Measurements from ENCODE around the gene COG2. TPM values are rescaled to one million over a fixed set of nuclear protein-coding genes. Genes with fewer than 3 reads are reported as not detected.

The COG2 gene
- total and polyA plus RNA-seq, 2 of the 13 experiments (the other 11 are each of a cell fraction or from before 2014, with no cell fraction given), result 16.8 to 36.3 TPM

DNA sequence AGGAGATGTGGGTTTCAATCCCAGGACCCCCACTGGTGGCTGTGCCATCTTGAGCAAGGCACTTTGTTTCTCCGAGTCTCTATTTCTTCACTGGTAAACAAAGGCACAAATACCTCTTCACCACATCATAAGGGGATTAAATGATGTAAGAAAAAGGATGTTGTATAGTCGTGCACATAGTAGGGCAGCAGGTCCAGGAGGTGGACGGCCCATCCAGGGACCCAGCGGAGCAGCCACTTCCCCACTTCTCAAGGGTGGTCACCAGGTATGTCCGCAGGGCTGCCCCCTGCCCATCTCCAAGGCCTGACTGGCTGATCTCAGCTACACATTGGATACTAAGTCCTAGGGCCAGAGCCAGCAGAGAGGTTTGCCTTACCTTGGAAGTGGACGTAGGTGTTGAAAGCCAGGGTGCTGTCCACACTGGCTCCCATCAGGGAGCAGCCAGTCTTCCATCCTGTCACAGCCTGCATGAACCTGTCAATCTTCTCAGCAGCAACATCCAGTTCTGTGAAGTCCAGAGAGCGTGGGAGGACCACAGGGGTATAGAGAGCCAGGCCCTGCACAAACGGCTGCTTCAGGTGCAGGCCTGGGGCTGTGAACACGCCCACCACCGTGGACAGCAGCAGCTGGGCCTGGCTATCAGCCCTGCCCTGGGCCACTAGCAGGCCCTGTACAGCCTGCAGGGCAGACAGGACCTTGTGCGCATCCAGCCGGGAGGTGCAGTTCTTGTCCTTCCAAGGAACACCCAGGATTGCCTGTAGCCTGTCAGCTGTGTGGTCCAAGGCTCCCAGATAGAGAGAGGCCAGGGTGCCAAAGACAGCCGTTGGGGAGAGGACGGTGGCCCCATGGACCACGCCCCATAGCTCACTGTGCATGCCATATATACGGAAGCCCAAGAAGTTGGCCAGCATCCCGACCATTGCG, 67.6 kb downstream of the COG2 start (continued):
- TF ChIP-seq ARID3A (IDR thresholded peaks at IDR 0.05; ENCODE audit: low read depth, low read length) (no peak), PPARG (CRISPR knock-in tag; conservative IDR thresholded peaks at IDR 0.05) (no peak), ZBTB21 (CRISPR knock-in tag; IDR thresholded peaks at IDR 0.05) (no peak), SUZ12 (IDR thresholded peaks at IDR 0.05; ENCODE audit: low read depth, low read length) (no peak), ZNF788 (CRISPR knock-in tag; IDR thresholded peaks at IDR 0.05; ENCODE audit: borderline replicate concordance) (peak; percentile 15; the same call in 1 of the 2 replicates), ZNF3 (CRISPR knock-in tag; IDR thresholded peaks at IDR 0.05) (no peak), ZNF850 (CRISPR knock-in tag; conservative IDR thresholded peaks at IDR 0.05) (no peak), GMEB1 (CRISPR knock-in tag; IDR thresholded peaks at IDR 0.05; ENCODE audit: borderline replicate concordance) (no peak), SALL2 (CRISPR knock-in tag; IDR thresholded peaks at IDR 0.05) (no peak), ZFY (CRISPR knock-in tag; IDR thresholded peaks at IDR 0.05) (peak; percentile 60), ZNF331 (CRISPR knock-in tag; IDR thresholded peaks at IDR 0.05) (no peak), HMG20A (CRISPR knock-in tag; IDR thresholded peaks at IDR 0.05; ENCODE audit: borderline replicate concordance) (no peak), RFX5 (IDR thresholded peaks at IDR 0.05; ENCODE audit: low read depth, low read length) (no peak), SNAPC2 (CRISPR knock-in tag; IDR thresholded peaks at IDR 0.05) (no peak), ZNF576 (CRISPR knock-in tag; IDR thresholded peaks at IDR 0.05) (no peak)
- TF ChIP-seq, protein P1, sequence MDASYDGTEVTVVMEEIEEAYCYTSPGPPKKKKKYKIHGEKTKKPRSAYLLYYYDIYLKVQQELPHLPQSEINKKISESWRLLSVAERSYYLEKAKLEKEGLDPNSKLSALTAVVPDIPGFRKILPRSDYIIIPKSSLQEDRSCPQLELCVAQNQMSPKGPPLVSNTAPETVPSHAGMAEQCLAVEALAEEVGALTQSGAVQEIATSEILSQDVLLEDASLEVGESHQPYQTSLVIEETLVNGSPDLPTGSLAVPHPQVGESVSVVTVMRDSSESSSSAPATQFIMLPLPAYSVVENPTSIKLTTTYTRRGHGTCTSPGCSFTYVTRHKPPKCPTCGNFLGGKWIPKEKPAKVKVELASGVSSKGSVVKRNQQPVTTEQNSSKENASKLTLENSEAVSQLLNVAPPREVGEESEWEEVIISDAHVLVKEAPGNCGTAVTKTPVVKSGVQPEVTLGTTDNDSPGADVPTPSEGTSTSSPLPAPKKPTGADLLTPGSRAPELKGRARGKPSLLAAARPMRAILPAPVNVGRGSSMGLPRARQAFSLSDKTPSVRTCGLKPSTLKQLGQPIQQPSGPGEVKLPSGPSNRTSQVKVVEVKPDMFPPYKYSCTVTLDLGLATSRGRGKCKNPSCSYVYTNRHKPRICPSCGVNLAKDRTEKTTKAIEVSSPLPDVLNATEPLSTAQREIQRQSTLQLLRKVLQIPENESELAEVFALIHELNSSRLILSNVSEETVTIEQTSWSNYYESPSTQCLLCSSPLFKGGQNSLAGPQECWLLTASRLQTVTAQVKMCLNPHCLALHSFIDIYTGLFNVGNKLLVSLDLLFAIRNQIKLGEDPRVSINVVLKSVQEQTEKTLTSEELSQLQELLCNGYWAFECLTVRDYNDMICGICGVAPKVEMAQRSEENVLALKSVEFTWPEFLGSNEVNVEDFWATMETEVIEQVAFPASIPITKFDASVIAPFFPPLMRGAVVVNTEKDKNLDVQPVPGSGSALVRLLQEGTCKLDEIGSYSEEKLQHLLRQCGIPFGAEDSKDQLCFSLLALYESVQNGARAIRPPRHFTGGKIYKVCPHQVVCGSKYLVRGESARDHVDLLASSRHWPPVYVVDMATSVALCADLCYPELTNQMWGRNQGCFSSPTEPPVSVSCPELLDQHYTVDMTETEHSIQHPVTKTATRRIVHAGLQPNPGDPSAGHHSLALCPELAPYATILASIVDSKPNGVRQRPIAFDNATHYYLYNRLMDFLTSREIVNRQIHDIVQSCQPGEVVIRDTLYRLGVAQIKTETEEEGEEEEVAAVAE (CRISPR knock-in tag; IDR thresholded peaks at IDR 0.05; ENCODE audit: borderline replicate concordance), result no peak
- TF ChIP-seq, protein P2, sequence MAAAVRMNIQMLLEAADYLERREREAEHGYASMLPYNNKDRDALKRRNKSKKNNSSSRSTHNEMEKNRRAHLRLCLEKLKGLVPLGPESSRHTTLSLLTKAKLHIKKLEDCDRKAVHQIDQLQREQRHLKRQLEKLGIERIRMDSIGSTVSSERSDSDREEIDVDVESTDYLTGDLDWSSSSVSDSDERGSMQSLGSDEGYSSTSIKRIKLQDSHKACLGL (CRISPR knock-in tag; IDR thresholded peaks at IDR 0.05), result no peak
